Epithelial cell of prostate (primary cell): Measurements from ENCODE around the gene GALNT17.
"Not testable (repeated sequence)": the region's sequence is repeated elsewhere in the genome, so short reads cannot be mapped to it uniquely, and the experiment has no call there.

Experiments
- DNase-seq: peaks from one replicate; pipeline ENCODE4 v3.0.0-alpha.2; 2011; ENCODE audit warnings: low read depth, low spot score
- H3K27ac ChIP-seq: fragments of 450-650 bp; 2 replicates; pipeline ENCODE4 v1.5.1; 2017; ENCODE audit warnings: mild to moderate bottlenecking

The GALNT17 gene

DNA sequence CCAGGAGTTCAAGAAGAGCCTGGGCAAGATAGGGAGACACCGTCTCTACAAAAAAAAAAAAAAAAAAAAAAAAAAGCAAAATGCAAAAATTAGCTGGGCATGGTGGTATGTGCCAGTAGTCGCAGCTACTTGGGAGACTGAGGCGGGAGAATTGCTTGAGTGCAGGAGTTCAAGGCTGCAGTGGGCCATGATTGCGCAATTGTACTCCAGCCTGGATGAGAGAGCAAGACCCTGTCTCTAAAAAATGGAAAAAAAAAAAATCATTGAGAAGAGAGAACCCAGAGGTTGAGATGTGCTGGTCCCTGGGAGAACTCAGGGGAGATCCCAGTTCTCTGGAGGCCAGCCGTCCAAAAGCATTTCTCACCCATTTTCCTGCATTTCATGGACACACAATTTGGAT lies 95.2 kb downstream of the GALNT17 start:
- no peak overlapping the region for H3K27ac ChIP-seq
- DNase-seq: no peak

DNA sequence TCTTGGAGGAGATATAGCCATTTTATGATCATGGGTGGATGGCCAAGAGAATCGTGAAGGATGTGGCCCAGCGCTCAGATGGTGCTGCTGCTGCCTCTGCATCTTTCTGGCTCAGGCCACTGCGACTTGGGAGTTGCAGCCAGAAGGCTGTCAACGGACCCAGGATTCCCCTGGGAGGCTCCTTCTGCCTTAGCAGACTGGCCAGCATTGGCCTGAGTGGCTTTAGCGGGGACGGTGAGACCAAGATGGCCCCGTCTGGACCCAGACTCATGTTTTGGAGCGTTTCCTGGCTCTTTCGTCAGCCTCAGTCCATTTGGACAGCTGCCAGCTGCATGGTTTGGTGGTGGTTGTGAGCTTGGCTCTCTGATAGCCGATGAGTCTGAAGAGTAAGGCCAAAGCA lies 97.2 kb downstream of the GALNT17 start:
- no peak for DNase-seq
- H3K27ac ChIP-seq: no peak overlapping the region

- DNase-seq: no peak
- no peak overlapping the region for H3K27ac ChIP-seq
These were observed 97.8 kb downstream of the GALNT17 start for GRCh38 chr7:71229699-71230098.

DNA sequence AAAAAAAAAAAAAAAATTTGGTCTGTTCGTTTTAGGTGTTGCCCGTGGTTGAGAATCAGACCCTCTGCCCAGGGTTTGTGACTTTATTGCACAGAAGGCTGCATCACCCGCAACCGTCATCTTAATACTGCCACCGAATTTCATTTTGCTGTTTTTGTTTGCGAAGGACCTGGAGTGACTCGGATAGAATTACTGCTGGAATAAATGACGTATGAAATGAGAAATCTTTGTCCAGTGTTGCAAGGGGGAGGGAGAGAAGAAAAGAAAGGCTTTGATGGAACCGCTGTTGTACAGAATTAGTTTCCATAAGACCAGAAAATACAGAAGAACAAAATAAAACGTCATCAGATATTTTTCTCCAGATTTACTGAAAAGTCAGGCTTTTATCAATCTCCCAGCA lies 103.3 kb downstream of the GALNT17 start:
- no peak for DNase-seq
- no peak overlapping the region for H3K27ac ChIP-seq

DNA sequence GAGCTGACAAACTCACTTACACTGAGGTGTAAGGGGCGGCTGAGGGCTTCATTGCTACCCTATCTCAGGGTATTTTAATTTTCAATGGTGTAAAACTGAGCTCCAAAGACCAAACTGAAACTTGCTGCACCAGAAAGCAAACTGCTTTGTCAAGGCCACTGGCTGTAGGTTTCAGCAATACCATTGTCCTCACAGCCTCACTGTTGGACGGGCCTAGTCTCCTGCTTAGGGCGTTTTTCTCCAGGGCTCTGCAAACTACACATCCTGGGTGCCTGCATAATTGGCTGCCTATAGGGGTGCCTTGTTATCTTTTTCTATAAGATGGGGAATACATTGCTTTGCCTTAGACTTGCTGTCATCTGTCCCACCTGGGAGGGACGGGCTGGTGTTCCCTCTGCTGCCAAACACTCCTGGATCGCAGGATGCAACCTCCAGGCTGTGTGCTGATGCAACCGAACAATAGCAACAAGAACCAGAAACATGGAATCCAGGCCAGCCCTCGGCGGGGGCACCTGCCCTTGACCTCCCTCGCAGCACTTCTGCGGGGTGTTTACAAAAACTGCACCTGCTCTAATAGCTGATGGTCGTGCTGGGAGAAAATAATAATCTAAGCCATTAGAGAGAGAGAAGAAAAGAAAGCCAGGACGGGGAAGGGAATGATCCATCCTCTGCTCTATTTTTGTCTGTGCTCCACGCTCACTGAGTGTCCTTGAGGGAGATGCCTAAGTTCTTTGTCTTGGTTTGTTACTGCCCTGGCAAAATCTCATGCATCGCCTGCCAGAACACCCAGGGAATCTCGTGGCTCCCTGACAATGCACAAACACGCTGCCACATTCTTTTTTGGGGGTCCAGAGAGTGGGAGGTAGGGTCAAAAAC lies 104.5 kb downstream of the GALNT17 start:
- DNase-seq: no peak
- no peak overlapping the region for H3K27ac ChIP-seq

GRCh38 chr7:71237945-71238344 lies 106.0 kb downstream of the GALNT17 start:
- DNase-seq: no peak
- H3K27ac ChIP-seq: no peak overlapping the region

- no peak for DNase-seq
These were observed 106.8 kb downstream of the GALNT17 start for GRCh38 chr7:71238581-71239295.

GRCh38 chr7:71239586-71240268 lies 107.8 kb downstream of the GALNT17 start:
- DNase-seq: no peak
- no peak overlapping the region for H3K27ac ChIP-seq

More at GRCh38 chr7:71238581-71239295, 106.8 kb downstream of the GALNT17 start:
- no peak overlapping the region for H3K27ac ChIP-seq

DNA sequence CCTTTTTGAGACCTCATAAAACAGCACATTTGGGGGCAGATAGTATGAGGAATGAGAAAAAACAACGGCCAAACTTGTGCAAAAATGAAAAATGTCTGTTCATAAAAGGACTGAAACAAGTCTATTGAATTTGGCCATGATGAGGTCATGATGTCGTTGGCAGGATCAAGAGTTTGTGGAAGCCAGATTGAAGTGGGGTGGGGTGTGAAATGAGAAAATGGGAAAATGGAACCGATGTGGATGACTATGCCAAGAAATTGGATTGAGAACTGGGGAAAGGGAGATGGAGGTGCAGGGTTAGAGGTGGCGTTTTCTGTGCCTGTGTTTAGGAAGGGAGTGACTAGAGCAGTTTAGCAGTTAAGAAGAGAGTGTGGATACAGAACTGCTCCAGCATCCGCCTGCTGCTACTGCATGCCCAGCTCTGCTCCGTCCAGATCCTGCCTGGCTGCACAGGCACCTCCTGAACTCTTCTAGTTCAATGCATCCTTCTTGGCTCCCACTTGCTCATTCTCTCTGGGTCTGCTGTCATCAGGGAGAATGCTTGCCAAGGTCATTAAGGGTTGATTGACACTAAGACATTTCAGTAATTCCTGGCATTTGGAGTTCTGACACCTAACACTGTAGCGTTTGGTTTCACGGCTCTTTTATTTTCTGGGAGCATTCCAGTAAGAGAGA lies 111.9 kb downstream of the GALNT17 start:
- no peak overlapping the region for H3K27ac ChIP-seq

GRCh38 chr7:71245038-71245437 lies 113.1 kb downstream of the GALNT17 start:
- DNase-seq: no peak
- no peak overlapping the region for H3K27ac ChIP-seq

More for the DNA sequence above, 111.9 kb downstream of the GALNT17 start:
- no peak for DNase-seq

DNA sequence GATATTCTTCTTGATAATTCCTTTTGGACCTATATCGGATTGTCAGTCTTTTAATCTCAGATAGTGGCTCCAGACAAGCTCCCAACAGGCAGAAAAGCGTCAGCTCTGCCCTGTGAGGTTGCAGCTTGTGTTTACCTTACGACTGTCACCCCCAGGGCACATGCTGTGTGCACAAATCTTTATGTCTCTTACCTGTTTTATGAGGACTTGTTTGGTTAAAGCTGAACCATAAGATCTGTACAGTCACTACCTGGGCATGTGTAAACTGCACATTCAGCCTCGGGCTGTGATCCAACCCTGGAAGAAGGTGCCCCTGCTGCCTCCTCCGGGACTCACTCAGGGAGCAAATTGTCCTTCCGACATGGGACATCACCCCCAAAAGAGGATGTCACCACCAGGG lies 119.8 kb downstream of the GALNT17 start:
- no peak for DNase-seq
- no peak overlapping the region for H3K27ac ChIP-seq

GRCh38 chr7:71254751-71255150 lies 122.8 kb downstream of the GALNT17 start:
- H3K27ac ChIP-seq: no peak overlapping the region

GRCh38 chr7:71255537-71256178 lies 123.7 kb downstream of the GALNT17 start:
- H3K27ac ChIP-seq: no peak overlapping the region
- no peak for DNase-seq

More at GRCh38 chr7:71254751-71255150, 122.8 kb downstream of the GALNT17 start:
- DNase-seq: no peak

GRCh38 chr7:71261066-71261465 lies 129.1 kb downstream of the GALNT17 start:
- H3K27ac ChIP-seq: no peak overlapping the region
- DNase-seq: no peak

DNA sequence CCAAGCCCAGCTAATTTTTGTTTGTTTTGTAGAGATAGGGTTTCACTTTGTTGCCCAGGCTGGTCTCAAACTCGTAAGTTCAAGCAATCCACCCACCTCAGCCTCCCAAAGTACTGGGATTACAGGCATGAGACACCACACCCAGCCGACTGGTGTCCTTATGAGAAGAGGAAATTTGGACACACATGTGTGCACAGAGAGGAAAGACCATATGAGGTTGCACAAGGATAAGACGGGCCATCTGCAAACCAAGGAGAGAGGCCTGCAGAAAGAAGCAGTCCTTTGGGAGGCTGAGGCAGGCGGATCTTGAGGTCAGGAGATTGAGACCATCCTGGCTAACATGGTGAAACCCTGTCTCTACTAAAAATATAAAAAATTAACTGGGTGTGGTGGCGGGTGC lies 130.9 kb downstream of the GALNT17 start:
- H3K27ac ChIP-seq, DNase-seq: not testable (repeated sequence)

- no peak for DNase-seq
- H3K27ac ChIP-seq: no peak overlapping the region
These were observed 132.1 kb downstream of the GALNT17 start for GRCh38 chr7:71264005-71264404.

DNA sequence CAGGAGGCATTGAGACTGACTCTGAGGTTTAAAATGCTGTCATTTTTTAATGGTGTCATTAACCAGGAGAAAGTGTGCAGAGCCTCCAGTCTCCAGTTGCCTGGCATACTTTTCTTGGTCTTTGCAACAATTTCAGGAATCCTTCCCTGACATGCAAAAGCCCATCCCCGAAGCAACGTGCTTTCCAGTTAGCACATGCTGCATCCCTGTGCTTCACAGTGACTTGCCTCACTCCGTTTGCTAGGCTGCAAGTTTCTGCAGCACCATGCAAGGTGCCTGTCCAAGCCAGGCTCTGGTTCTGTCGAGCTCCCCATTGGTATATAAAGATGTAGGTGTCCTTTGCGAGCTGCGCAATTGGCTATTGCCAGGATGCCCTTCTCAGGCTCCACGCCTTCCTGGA lies 135.0 kb downstream of the GALNT17 start:
- no peak for DNase-seq
- H3K27ac ChIP-seq: no peak overlapping the region

DNA sequence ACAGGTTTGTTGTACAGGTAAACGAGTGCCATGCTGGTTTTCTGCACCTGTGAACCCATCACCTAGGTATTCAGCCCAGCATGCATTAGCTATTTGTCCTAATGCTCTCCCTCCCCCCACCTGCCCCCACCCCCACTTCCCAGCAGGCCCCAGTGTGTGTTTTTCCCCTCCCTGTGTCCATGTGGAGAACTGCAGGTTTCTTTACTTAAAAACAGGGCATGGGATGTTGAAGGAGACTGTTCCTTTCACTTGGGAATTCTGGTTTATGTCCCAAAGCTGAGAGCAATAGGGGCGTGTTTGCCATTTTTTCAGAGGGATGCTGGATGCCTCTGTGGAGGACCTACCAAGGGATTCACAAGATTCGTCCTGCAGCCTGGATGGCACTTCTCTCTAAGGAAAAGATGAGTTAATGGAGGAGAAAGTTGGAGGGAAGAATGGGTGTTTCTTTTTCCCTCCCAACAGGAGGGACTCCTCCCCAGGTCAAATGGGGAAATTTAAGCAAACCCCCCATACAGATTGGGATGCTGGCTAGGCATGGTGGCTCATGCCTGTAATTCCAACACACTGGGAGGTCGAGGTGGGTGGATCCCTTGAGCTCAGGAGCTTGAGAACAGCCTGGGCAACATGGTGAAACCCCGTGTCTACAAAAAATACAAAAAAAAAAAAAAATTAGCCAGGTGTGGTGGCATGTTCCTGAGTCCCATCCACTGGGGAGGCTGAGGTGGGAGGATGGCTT lies 136.0 kb downstream of the GALNT17 start:
- no peak overlapping the region for H3K27ac ChIP-seq
- DNase-seq: no peak

DNA sequence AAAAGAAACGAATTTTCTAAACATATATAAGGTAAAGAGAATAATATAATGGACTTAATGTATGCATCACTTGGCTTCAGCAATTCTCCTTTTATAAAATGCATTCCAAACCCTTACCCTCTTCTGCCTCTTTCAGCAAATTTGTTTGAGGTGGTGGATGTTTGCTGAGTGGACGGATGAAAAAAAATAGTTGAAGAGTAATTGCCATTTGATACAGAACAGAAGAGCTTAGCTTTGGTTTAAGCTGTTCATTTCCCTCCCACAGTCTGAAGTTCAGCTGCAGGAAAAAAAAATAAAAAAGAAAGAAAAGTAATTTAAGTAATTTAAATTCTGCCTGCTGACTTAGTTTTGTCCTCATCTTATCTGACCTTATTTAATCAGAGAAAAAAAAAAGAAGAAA lies 138.6 kb downstream of the GALNT17 start:
- DNase-seq: no peak
- no peak overlapping the region for H3K27ac ChIP-seq
